Measurements from ENCODE around the gene GATAD2B. TPM values are rescaled to one million over a fixed set of nuclear protein-coding genes. Genes with fewer than 3 reads are reported as not detected.

Gene GATAD2B
- total RNA-seq, 1 donor from 2014 or later = 47.0 TPM

- DNase-seq (ENCODE audit: low spot score) = no peak
- H3K27me3 Mint-ChIP-seq (ENCODE audit: low read depth) = no peaks in the 10 kb centered on the region
- H3K27ac Mint-ChIP-seq (ENCODE audit: unreplicated experiment) = no peak overlapping the region
- no peak overlapping the region for H3K4me3 Mint-ChIP-seq (ENCODE audit: unreplicated experiment)
- TF ChIP-seq CTCF (IDR thresholded peaks at IDR 0.05) = peak; percentile 40
- H3K36me3 Mint-ChIP-seq (ENCODE audit: low read depth) = peaks cover 13% of the 10 kb centered on the region
- H3K9me3 Mint-ChIP-seq (ENCODE audit: low read depth) = no peaks in the 10 kb centered on the region
- peaks cover 14% of the 10 kb centered on the region for H3K4me1 Mint-ChIP-seq (ENCODE audit: low read depth)
These were observed 95.4 kb downstream of the GATAD2B start for GRCh38 chr1:153827168-153827964.

- Mint-ChIP-seq H3K27me3 (ENCODE audit: low read depth) (no peaks in the 10 kb centered on the region), H3K36me3 (ENCODE audit: low read depth) (peaks cover 27% of the 10 kb centered on the region), H3K4me1 (ENCODE audit: low read depth) (no peaks in the 10 kb centered on the region), H3K27ac (ENCODE audit: unreplicated experiment) (no peak overlapping the region), H3K4me3 (ENCODE audit: unreplicated experiment) (no peak overlapping the region), H3K9me3 (ENCODE audit: low read depth) (no peaks in the 10 kb centered on the region)
- TF ChIP-seq CTCF (IDR thresholded peaks at IDR 0.05) = no peak
- no peak for DNase-seq (ENCODE audit: low spot score)
These were observed 103.9 kb downstream of the GATAD2B start for GRCh38 chr1:153818876-153819275.

GRCh38 chr1:153816283-153816889 is 106.4 kb downstream of the GATAD2B start:
- H3K36me3 Mint-ChIP-seq (ENCODE audit: low read depth) = peaks cover 39% of the 10 kb centered on the region
- H3K27ac Mint-ChIP-seq (ENCODE audit: unreplicated experiment) = no peak overlapping the region
- no peak for DNase-seq (ENCODE audit: low spot score)
- no peaks in the 10 kb centered on the region for H3K27me3 Mint-ChIP-seq (ENCODE audit: low read depth)
- TF ChIP-seq CTCF (IDR thresholded peaks at IDR 0.05) = no peak
- no peak overlapping the region for H3K4me3 Mint-ChIP-seq (ENCODE audit: unreplicated experiment)
- no peaks in the 10 kb centered on the region for H3K4me1 Mint-ChIP-seq (ENCODE audit: low read depth)
- H3K9me3 Mint-ChIP-seq (ENCODE audit: low read depth) = no peaks in the 10 kb centered on the region

GRCh38 chr1:153805886-153806719 is 116.7 kb downstream of the GATAD2B start:
- no peak overlapping the region for H3K4me3 Mint-ChIP-seq (ENCODE audit: unreplicated experiment)
- H3K9me3 Mint-ChIP-seq (ENCODE audit: low read depth) = no peaks in the 10 kb centered on the region
- no peak overlapping the region for H3K27ac Mint-ChIP-seq (ENCODE audit: unreplicated experiment)
- no peak for DNase-seq (ENCODE audit: low spot score)
- peaks cover 8% of the 10 kb centered on the region for H3K4me1 Mint-ChIP-seq (ENCODE audit: low read depth)
- H3K27me3 Mint-ChIP-seq (ENCODE audit: low read depth) = no peaks in the 10 kb centered on the region
- TF ChIP-seq CTCF (IDR thresholded peaks at IDR 0.05) = no peak
- peaks cover 23% of the 10 kb centered on the region for H3K36me3 Mint-ChIP-seq (ENCODE audit: low read depth)
